ENCODE data around the gene SPSB1.

DNA sequence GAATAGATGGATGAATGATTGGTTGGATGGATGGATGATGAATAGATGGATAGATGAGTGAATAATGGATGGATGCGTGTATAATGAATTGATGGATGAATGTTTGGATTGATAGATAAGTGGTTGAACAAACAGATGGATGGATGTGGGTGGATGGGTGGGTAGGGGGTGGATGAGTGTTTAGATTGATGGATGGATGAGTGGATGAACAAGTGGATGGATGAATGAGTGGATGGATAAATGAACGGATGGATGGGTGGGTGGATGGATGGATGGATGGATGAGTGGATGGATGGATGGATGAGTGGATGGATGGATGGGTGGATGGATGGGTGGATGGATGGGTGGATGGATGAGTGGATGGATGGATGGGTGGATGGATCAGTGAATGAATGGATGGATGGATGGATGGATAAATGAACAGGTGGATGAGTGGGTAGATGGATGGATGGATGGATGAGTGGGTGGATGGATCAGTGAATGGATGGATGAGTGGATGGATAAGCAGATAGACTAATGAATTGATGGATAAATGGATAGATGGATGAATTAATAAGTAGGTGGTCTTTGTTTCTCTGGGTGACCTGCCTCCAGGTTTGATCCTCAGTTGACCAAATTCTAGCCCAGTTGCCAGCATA lies 64.3 kb downstream of the SPSB1 start:
- TF ChIP-seq POLR2A (IDR thresholded peaks at IDR 0.05) (no peak), CTCF (IDR thresholded peaks at IDR 0.05) (no peak), POLR2AphosphoS5 (IDR thresholded peaks at IDR 0.05) (no peak), EP300 (IDR thresholded peaks at IDR 0.05; ENCODE audit: low read depth) (no peak)
